ELR (cell line): ENCODE results near the gene SEC14L2.
"Not testable (repeated sequence)": the region's sequence is repeated elsewhere in the genome, so short reads cannot be mapped to it uniquely, and the experiment has no call there.

ENCODE experiments used
- DNase-seq: peaks from one replicate; pipeline ENCODE4 v3.0.0-alpha.2; 2015; ENCODE audit warnings: low read depth

Gene SEC14L2

DNA sequence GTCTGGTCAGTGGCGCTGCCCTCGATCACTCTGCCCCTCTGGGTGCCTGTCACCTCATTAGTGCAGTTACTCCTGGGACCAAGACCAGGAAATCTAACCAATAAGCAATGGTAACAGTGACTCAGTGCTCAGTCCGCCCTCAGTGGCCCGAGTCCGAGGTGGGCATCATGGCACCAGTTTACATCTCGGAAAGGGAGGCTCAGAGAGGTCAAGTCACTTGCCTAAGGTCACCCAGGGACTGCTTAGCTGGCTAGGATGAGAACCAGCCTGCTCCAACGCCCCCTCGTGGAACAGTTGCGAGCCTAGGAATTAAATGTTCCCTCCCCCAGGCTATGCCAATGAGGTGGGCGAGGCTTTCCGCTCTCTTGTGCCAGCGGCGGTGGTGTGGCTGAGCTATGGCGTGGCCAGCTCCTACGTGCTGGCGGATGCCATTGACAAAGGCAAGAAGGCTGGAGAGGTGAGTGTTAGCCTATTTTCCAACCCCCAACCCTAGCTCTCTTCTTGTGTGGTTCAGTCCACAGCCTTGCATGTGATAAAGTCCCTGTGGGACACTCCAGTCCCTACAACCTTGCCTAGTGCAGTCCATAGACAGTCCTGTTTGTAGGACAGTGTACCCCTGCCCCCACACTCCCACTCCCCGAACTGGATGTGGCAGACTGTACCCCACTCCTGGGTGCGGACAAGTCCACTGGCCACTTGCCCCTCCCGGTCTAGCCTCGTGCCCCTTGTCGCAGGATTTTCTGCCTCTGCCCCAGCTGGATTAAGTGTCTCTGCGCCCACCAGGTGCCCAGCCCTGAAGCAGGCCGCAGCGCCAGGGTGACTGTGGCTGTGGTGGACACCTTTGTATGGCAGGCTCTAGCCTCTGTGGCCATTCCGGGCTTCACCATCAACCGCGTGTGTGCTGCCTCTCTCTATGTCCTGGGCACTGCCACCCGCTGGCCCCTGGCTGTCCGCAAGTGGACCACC, 29.9 kb downstream of the SEC14L2 start:
- peak; percentile 88 for DNase-seq

DNA sequence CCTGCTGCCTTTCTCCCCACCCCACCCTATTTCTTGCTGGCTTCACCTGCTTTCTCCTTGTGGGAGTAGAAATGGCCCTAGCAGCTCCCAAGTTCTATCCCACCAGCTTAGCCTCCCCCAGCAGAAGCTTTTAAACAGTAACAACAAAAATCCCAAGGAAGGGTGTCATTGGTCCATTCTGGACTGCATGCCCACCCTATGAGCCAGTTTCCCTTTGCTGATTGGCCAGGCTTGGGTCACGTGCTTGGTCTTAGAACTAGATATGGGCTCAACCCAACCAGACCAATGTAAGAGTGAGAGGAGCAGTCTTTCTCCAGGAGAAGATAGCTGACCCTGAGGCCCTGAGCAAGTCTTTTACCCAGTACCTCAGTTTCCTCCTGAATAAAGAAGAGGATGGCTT, 31.1 kb downstream of the SEC14L2 start:
- peak; percentile 32 for DNase-seq

DNA sequence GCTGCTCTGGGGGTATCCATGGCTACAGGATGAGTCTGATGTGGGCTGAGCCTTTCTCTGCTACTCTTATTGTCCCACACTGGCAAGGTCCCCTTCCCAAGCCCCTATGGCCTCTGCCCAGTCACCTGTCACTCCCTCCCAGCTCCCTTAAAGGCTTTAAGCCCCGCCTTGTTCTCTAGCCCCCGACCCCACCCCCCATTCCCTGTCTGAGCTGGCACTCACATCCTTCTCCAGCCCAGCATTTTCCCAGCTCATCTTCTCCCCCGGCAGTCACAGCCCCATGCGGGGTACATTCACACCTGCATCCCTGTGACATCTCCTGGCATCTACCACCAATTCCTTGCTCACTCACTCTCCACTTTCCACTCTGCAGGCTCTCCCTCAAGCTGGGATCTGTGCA, 33.1 kb downstream of the SEC14L2 start:
- DNase-seq, result no peak

DNA sequence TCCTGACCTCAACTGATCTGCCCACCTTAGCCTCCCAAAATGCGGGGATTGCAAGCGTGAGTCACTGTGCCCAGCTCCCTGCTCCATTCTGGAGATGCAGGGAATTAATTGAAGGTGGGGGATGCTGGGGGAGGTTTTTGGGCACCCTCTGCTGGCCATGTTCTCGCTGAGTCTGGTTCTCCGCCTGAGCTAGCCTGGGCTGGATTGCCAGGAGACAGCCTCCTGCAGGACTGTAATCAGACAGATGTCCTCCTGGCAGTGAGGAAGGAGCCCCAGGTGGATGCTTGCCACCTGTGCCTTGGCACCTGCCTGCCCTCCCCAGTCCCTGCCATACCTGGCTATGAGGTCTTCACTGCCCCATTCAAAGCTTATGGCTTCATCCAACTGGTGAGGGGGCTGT, 34.1 kb downstream of the SEC14L2 start:
- no peak for DNase-seq

DNA sequence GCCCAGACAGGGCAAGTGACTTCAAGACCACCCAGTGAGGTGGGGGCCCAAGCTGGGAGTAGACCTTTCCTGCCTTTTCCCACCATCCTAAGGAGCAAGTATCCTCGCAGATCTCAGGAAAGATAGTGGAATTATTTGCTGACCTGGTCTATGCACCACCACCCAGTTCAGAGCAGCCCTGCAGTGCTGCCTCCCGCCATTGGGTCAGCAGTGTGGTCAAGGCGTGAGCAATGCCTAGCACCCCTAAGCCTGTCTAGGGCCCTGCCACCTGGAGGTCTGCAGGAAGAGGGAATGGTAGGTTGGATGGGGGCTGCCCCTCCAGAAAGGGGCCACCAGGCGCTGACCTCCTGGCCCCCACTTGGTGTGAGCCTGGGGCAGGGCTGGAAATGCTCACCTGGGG, 35.3 kb downstream of the SEC14L2 start:
- no peak for DNase-seq

DNA sequence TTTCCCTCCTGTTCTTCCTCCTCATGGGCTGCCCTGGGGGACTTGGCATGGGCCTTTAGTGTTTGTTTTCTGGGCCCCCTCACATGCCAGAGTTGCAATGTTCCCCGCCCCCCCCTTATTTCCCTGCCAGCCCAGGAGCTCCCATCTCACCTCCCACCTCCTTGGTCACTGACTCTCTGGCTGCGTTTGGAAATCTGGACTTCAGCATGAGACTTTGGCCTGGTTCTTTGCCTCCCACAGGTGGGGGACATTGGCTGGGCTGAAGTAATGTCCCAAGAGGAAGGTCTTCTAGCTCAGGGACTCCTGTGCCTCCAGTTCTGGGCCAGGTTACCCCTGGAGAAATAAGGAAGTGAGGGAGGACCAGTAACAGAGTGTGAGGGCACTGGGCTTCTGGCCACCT, 35.7 kb downstream of the SEC14L2 start:
- no peak for DNase-seq

DNA sequence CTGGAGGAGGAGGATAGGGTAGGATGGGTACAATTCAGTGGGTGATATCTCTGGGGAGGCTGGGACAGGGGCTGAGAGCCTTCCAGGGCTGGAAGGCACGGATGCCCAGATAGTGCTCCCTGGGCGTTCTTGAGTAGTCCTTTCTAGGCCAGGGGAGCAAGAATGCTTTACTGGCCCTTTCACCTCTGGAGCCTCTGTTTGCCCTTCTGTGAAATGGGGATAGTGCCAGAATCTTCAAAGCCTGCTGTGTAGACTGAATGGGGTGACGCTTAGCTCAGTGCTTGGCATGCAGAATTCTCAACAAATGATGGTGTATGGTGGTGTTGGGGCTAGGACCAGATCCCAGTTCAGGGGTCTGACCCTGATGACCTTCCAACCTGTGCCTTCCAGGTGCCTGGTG, 36.4 kb downstream of the SEC14L2 start:
- DNase-seq, result no peak

DNA sequence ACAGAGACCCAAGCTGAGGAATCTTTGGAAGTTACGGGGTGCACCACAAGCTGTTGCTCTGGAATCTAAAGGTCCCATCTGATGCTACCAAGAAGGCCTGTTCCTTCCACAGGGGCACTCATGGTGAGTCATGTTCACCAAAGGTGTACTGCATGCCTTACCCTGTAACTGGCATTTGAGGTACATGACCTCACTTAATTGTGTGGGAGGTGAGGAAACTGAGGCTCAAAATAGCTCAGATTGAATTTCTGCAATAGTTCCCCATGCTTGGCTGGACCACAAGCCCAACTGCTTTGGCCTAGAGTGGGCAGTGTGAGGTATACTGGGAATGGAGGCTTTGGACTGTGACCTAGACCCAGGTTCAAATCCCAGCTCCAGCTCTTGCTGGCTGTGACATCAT, 37.0 kb downstream of the SEC14L2 start:
- DNase-seq, result no peak

DNA sequence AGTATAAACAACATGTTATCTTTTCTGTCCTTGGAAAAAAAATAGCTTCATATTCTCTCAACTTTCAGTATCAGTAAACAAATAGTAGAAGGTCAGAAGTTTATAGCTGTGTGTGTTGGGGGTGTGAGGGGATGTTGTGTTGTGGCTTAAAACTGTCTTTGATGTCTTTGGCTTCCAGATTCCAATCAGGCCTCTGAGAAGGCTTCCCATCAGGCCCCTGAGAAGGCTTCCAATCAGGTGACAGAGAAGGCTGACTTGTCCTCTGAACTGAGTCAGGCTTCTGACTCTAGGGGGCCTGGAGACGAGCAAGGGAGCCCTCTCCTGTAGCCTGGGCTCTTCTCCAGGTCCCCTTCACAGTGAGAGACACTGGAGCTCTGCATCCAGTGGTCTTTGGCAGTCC, 38.0 kb downstream of the SEC14L2 start:
- no peak for DNase-seq

DNA sequence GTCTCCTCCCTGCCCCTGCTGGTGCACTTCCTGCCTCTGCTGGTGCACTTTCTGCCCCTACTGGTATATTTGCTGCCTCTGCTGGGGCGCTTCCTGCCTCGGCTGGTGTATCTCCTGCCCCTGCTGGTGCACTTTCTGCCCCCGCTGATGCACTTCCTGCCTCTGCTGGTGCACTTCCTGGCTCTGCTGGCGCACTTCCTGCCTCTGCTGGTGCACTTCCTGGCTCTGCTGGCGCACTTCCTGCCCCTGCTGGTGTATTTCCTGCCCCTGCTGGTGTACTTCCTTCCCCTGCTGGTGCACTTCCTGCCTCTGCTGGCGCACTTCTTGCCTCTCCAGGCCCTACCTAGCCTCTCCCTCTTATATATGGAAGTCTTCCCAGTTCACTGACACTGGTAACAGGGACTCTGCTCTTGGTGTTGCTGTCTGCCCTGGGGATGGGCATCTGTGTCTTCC, 38.9 kb downstream of the SEC14L2 start:
- DNase-seq, result no peak

DNA sequence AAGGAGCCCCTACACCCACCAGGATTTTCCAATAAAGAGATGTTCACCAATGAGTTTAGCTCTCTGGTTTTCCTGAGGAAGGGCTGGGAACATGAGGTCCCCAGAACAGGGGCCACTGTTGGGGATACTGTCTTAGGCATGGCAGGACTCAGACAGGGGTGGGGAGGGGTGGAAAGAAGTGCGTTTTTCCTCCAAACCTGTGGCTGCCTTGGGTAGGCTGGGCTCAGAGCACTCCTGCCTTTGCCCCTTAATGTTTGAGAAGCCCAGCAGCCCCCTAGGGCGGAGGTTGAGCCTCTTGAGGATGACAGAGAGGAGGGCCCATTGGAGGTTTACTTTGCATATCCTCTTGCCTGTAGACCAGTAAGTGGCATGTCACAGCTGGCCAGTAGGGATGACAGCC, 39.4 kb downstream of the SEC14L2 start:
- DNase-seq, result no peak

DNA sequence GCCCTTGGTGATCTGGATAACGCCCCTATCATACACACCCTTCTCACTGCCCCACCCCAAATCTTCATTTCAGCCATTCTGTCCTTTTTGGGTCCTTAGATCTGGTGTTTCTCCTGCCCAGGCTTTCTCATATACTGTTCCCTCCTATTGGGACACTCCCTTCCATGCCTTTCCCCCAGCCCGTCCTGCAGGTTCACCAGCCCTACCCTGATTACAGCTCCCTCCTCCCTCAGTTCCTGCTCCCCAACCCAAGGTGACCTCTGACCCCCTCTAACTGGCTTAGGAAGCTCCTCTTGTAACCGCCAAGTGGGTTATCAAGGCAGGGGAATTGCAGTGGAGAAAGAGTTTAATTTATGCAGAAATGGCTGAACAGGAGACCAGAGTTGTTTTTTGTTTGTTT, 41.7 kb downstream of the SEC14L2 start:
- no peak for DNase-seq

DNA sequence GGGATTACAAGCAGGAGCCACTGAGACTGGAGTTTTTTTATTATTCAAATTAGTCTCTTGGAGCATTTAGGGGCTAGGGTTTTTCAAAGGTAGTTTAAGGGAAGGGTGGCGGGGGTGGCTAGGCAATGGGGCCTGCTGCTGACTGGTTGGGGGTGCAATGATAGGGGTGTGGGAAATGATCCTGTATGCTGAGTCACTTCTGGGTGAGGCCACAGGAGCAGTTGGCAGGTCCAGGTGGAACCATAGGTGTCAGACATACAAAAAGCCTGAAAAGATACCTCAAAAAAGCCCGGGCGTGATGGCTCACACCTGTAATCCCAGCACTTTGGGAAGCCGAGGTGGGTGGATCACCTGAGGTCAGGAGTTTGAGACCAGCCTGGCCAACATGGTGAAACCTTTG, 42.4 kb downstream of the SEC14L2 start:
- no peak for DNase-seq

DNA sequence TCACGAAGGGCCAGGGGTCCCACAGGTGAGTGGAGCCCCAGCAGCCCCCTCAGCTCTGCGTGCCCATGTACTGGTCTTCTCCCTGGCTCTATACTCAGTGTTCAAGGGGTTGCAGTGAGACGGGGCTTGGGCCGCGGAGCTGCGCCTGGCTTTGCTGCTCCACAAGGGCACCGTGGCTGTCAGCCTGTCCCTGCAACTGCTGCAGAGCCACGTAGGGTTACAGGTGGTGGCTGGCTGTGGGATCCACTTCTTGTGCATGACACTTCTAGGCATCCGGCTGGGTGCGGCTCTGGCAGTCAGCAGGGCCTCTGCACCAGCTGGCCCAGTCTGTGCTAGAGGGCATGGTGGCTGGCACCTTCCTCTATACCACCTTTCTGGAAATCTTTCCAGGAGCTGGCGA, 43.0 kb downstream of the SEC14L2 start:
- DNase-seq, result no peak

DNA sequence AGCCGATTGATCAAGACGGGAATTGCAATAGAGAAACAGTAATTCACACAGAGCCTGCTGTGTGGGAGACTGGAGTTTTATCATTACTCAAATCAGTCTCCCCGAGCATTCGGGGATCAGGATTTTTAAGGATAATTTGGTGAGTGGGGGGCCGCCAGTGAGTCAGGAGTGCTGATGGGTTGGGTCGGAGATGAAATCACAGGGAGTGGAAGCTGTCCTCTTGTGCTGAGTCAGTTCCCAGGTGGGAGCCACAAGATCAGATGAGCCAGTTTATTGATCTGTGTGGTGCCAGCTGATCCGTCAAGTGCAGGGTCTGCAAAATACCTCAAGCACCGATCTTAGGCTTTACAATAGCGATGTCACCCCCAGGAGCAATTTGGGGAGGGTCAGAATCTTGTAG, 44.3 kb downstream of the SEC14L2 start:
- no peak for DNase-seq

DNA sequence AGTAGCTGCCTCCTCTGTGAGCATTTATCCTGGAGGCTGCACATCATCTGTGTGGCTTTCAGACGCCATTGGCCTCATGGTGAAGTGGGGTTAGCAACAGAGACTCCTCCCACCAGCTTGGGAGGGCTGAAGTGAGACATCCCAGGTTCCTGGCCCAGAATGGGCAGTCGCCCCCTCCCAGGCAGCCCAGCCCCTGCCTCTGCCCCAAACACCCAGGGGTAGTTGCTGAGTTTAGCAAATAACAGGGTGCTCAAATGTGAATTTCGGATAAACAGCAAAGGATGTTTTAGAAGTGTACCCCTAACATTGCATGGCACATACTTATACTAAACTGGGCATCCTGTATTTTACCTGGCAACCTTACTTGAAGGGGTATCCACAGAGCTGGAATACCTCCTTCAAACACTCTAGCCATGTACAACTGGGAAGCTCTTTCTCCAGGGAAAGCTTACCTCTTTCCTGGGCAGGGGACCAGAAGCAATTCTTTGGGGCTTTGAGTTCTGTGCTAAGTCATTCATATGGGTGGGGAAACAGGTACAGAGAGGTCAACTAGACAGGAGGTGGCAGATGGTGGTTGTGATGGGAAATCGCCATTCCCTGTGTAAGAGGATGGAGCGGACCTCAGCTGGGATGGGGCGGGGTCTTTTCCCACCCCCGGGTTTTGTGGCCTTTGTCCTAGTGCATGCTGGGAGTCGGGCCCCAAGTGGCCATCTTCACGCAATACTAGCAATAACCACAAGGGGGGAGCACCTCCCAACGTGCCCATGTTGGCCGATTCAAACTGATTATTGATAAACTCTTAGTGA, 48.0 kb downstream of the SEC14L2 start:
- peak; percentile 79 for DNase-seq

DNA sequence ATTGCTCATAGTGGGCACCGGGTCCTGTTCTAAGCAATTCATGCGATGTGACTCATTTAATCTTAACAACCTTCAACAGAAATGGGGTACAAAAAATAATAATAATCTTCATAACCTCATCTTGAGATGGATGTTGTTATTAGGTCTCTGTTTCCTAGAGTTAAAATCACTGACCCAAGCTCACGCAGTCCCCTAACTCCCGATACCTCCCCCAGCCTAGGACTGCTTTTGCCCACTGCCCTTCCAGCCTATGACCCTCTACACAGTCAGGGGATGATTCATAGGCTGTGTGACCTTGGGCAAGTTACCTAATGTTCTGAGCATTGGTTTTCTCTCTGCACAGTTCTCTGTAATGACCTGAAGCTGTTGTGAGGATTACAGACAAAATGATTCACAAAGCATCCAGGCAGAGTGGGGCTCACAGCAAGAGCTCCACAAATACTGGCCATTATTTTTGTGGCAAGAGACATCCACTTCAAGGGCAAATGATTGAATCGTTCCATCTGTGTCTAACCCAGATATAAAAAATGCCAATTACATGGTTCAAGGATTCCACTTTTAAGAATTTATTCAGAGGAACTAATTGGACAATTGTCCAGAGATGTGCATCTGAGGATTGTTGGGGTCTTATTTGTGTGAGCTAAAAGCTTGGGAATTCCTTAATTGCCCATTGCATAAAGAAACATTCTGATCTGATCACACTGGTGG, 48.8 kb downstream of the SEC14L2 start:
- peak; percentile 61 for DNase-seq

DNA sequence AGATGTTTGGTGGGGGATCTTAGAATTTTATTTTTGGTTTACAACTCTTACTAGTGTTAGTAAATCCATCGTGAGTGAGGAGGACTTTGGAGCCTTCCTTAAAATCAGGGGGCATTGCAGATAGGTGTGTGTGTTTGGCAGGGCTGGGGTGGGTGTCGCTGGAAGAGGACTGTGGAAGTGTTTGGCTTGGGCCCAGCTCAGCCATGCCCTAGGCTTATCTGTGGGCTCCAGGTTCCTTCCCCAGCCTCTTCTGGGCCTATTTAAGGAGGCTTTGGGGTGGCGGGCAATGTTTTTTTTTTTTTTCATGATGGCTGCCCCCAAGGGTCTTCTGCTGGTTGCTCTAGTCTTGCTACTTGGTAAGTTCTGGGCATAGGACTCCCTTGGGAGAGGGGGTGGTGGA, 50.8 kb downstream of the SEC14L2 start:
- no peak for DNase-seq

DNA sequence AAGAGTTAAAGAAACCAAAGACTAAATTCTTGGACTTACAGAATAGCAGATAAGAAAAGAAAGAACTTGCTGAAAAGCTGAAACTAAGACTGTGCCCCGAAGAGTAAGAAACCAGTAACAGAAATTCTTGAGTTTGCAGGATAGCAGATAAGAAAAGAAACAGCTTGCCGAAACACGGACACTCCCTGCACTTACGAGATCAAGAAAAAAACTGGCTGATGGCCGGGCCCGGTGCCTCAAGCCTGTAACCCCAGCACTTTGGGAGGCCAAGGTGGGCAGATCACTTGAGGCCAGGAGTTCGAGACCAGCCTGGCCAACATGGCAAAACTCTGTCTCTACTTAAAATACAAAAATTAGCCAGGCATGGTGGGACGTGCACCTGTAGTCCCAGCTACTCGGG, 54.7 kb downstream of the SEC14L2 start:
- not testable (repeated sequence) for DNase-seq

DNA sequence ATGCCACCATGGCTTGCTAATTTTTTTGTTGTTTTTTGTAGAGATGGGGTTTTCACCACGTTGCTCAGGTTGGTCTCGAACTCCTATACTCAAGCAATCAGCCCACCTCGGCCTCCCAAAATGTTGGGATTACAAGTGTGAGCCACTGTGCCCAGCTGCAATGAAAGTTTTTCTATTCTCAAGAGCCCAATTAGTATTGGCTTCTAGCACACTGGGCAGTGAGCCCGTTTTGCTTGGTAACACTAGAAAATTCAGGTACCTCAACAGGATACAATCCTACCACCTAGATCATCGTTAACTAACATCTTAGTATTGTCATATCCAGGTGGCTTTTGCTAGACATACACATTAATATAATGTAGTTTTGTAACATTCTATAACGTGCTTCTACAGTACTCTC, 56.0 kb downstream of the SEC14L2 start:
- DNase-seq, result no peak

DNA sequence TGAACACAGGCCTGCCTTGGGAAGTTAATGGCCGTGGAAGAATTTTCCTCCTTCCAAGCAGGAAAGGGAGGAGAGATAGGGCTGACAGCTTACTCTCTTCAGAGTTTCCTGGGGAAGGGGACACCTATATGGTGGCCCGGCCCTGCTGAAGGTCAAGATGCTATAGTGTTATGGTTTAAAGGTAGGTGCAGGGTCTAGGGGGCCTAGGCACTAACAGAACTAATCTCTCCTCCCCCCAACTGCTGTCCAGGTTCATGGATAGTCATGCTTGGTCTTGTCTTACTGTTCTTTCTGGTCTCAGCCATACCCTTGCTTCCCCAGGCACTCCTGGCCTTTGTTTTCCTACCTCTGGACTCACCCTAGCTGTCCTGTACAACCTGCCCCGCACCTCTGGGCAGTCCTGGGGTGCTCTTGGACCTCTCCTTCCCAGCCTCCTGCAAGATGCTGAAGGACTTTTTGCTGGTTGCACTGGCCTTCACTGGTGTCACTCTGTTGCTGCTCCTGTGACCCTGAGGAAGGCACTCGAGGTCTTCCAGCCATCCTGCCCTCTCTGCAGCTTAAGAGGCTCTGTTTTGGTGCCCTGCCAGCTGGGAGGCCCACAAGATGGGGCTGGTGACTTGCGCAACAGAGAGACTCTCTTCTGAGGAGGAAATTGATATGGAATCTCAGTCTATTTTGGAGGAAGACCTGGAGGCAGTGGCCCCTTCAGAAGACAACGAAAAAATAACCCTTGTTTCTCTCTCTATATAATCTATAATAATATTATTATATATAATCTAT, 57.1 kb downstream of the SEC14L2 start:
- peak; percentile 19 for DNase-seq
